Measurements from ENCODE around the gene CACNA1E. TPM values are rescaled to one million over a fixed set of nuclear protein-coding genes. Genes with fewer than 3 reads are reported as not detected.

Gene CACNA1E
- total RNA-seq, 1 donor from 2014 or later: not detected

GRCh38 chr1:181803421-181803820, 320.1 kb downstream of the CACNA1E start:
- no peaks in the 10 kb centered on the region for H3K36me3 ChIP-seq
- no peak overlapping the region for H3K27ac ChIP-seq
- H3K27me3 ChIP-seq: no peaks in the 10 kb centered on the region
- H3K9me3 ChIP-seq: no peaks in the 10 kb centered on the region
- DNase-seq (ENCODE audit: extremely low spot score in 2 of 2): no peak
- no peak overlapping the region for H3K4me3 ChIP-seq
- no peaks in the 10 kb centered on the region for H3K4me1 ChIP-seq
- intact Hi-C loops (cut with DNase I): no loop called here
- TF ChIP-seq POLR2A (IDR thresholded peaks at IDR 0.05): no peak
- no peak for TF ChIP-seq POLR2AphosphoS5 (IDR thresholded peaks at IDR 0.05; ENCODE audit: insufficient read depth in 1 of 2, low read depth in 1 of 2)

GRCh38 chr1:181804989-181805388, 321.7 kb downstream of the CACNA1E start:
- intact Hi-C loops (cut with DNase I): no loop called here
- no peaks in the 10 kb centered on the region for H3K36me3 ChIP-seq
- no peak overlapping the region for H3K27ac ChIP-seq
- H3K27me3 ChIP-seq: no peaks in the 10 kb centered on the region
- TF ChIP-seq CTCF (IDR thresholded peaks at IDR 0.05) (no peak), POLR2AphosphoS5 (IDR thresholded peaks at IDR 0.05; ENCODE audit: insufficient read depth in 1 of 2, low read depth in 1 of 2) (no peak), POLR2A (IDR thresholded peaks at IDR 0.05) (no peak)
- no peaks in the 10 kb centered on the region for H3K4me1 ChIP-seq
- H3K9me3 ChIP-seq: no peaks in the 10 kb centered on the region
- H3K4me3 ChIP-seq: no peak overlapping the region
- no peak for DNase-seq (ENCODE audit: extremely low spot score in 2 of 2)

GRCh38 chr1:181806746-181807145, 323.4 kb downstream of the CACNA1E start:
- no peaks in the 10 kb centered on the region for H3K27me3 ChIP-seq
- intact Hi-C loops (cut with DNase I): no loop called here
- no peak overlapping the region for H3K4me3 ChIP-seq
- no peak for DNase-seq (ENCODE audit: extremely low spot score in 2 of 2)
- no peak overlapping the region for H3K27ac ChIP-seq
- no peaks in the 10 kb centered on the region for H3K4me1 ChIP-seq
- no peaks in the 10 kb centered on the region for H3K36me3 ChIP-seq
- no peak for TF ChIP-seq CTCF (IDR thresholded peaks at IDR 0.05)
- TF ChIP-seq POLR2A (IDR thresholded peaks at IDR 0.05): no peak
- no peak for TF ChIP-seq POLR2AphosphoS5 (IDR thresholded peaks at IDR 0.05; ENCODE audit: insufficient read depth in 1 of 2, low read depth in 1 of 2)
- no peaks in the 10 kb centered on the region for H3K9me3 ChIP-seq

GRCh38 chr1:181807251-181807650, 323.9 kb downstream of the CACNA1E start:
- TF ChIP-seq POLR2A (IDR thresholded peaks at IDR 0.05): no peak
- no peak for TF ChIP-seq CTCF (IDR thresholded peaks at IDR 0.05)
- TF ChIP-seq POLR2AphosphoS5 (IDR thresholded peaks at IDR 0.05; ENCODE audit: insufficient read depth in 1 of 2, low read depth in 1 of 2): no peak
- no peaks in the 10 kb centered on the region for H3K36me3 ChIP-seq
- DNase-seq (ENCODE audit: extremely low spot score in 2 of 2): no peak
- H3K27ac ChIP-seq: no peak overlapping the region
- no peaks in the 10 kb centered on the region for H3K9me3 ChIP-seq
- intact Hi-C loops (cut with DNase I): no loop called here
- no peaks in the 10 kb centered on the region for H3K4me1 ChIP-seq
- no peak overlapping the region for H3K4me3 ChIP-seq
- no peaks in the 10 kb centered on the region for H3K27me3 ChIP-seq

GRCh38 chr1:181809991-181810545, 326.8 kb downstream of the CACNA1E start:
- intact Hi-C loops (cut with DNase I): no loop called here
- no peak for TF ChIP-seq POLR2AphosphoS5 (IDR thresholded peaks at IDR 0.05; ENCODE audit: insufficient read depth in 1 of 2, low read depth in 1 of 2)
- no peak for TF ChIP-seq CTCF (IDR thresholded peaks at IDR 0.05)
- no peak for TF ChIP-seq POLR2A (IDR thresholded peaks at IDR 0.05)
- no peaks in the 10 kb centered on the region for H3K4me1 ChIP-seq
- H3K27ac ChIP-seq: no peak overlapping the region
- H3K36me3 ChIP-seq: no peaks in the 10 kb centered on the region
- H3K4me3 ChIP-seq: no peak overlapping the region
- H3K27me3 ChIP-seq: no peaks in the 10 kb centered on the region
- DNase-seq (ENCODE audit: extremely low spot score in 2 of 2): no peak
- no peaks in the 10 kb centered on the region for H3K9me3 ChIP-seq
